Stimulated activated CD4-positive, alpha-beta T cell treated with anti-CD3 and anti-CD28 coated beads, Interleukin-15, amount 100 ng/mL, for 48 hours (primary cell): Measurements from ENCODE around the gene PKNOX1.
"Not testable (repeated sequence)": the region's sequence is repeated elsewhere in the genome, so short reads cannot be mapped to it uniquely, and the experiment has no call there.

Experiments used
- DNase-seq, 2 donors: peaks; one replicate each; pipeline ENCODE4 v3.0.0-alpha.2; 2020; ENCODE audit warnings: low read depth in 2 of 2

Gene PKNOX1

DNA sequence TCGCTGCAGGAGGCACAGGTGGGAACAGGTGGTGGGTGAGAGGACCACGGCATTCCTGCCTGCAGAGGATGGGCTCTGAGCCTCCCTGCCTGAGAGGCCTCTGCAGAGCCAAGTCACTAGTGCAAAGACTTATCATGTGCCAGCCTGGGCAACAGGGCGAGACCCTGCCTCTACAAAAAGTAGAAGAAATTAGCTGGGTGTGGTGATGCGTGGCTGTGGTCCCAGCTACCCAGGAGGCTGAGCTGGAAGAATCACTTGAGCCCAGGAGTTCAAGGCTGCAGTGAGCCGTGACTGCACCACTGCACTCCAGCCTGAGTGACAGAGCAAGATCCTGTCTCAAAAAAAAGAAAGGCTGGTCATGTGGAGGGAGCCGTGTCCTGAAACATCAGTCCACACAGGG is 46.4 kb downstream of the PKNOX1 start:
- DNase-seq = no peak

DNA sequence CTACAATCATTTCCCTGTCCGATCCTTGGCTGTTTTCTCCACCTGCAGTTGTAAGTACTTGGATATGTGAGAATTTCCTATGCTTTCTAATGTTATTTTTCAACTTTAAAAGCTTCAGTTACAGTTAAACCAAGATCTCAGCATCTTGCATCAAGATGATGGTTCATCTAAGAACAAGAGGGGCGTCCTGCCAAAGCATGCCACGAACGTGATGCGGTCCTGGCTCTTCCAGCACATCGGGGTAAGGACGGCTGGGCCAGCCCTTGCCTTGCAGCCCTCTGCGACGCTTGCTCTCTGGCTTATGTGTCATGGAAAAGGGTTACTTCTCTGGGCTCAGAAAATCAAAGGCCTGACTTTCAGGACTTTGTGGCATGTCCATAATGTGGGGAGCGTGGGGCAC is 46.8 kb downstream of the PKNOX1 start:
- DNase-seq = no peak

DNA sequence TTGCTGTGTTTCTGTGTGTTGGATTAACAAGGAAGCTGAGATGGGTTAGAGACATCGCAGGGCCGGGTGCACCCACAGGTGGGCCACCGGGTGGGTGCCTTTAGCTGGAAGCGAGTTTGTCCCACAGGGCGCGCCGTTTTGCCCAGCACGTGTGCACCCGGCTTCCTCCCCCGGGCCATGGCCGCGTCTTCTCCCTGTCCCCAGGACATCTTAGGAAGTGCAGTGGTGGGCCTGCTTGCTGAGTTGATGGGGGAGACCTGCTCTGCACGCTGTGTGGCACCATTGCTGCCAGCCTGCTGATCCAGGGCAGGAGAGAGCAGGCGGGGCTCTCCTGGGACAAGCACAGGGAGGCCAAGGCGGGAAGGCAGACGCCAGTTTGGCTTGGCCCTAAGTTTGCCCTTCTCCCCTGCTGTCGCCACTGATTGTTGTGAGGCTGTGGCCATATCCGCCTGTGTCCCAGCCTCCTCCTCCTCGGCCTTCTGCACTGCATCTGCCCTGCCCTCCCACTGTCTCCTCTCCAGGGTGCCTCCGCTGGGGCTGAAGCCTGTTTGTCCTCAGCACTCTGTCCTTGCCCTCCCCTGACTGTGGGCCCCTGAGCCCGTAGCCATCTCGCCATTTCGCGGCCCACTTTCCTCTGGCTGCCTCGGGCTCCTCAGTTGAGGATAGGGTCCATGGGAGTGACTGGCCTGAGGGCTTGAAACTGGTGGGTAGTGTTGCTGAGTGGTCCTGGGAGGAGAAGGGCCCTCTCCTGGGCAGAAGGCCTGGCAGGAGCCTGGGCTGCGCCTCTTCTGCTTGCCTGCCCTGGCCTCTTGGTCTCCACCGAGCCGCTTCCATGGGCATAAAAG is 47.6 kb downstream of the PKNOX1 start:
- no peak for DNase-seq

DNA sequence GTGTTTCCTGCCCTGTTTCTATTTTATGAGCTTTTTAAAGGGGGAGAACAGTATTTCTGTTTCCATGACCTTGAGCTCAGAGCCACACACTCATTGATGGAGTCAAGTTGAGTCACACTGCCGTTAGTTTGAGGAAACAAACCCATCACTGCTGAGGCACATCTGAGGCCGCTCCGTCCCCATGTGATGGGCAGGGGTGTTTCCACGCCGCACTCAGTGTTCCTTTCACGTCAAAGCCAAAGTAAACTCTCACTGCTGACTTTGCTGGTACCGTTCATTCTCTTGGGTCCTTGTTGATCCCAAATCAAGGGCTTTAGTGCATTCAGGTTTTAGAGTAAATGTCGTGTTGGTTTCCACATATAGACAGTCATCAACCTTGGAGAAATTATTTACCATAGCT is 48.8 kb downstream of the PKNOX1 start:
- DNase-seq = no peak

DNA sequence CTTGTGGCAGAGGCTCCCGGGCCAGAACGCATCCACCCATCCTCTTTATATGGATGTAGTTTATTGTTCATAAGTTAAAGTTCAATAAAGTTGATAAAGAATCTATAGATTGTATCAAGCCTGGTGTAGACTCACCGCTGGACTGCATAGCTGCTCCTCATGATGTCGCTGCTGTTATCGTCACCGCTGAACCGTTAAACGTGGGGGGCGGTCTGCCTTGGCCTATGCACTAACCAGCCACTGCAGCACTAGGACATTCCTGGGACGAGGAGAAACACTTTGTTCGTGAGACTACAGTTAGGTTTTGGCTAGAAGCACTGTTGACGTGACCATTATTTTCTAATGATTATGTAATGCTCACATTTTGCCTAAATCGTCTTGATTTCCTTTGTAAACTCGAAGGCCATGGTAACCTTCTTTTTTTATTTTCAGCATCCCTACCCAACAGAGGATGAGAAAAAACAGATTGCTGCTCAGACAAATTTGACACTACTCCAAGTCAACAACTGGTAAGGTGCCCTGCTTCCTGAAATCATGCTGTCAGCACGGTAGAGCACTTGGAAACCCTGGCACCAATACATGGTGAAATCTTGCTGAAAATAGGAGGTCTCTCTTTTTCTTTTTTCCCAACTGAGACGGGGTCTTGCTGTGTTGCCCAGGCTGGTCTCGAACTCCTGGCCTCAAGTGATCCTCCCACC is 50.2 kb downstream of the PKNOX1 start:
- DNase-seq = no peak

DNA sequence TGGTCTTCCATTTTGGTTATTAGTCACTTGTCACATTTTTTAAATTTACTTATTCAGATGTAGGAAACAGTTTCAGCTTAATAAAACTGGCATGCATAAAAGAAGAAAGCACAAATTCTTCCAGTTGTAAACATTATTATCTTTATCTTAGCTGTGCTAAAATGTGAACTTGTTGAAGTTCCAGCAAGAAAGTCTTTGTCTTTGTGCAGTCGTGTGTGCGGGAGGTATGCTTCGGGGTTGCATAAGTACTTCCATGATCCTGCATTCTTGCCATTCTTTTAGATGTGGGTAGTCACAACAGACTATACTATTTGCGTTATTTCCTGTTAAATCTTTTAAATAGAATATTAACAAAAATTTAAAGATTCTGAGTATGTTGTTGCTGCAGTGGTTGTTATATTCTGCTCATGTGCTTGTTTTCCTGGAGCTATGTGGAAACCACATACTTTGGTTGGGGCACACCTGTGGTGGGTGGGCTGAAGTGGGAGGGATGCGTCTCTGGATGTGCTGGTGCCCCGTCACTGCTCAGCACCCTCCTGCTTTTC is 51.3 kb downstream of the PKNOX1 start:
- DNase-seq = no peak

DNA sequence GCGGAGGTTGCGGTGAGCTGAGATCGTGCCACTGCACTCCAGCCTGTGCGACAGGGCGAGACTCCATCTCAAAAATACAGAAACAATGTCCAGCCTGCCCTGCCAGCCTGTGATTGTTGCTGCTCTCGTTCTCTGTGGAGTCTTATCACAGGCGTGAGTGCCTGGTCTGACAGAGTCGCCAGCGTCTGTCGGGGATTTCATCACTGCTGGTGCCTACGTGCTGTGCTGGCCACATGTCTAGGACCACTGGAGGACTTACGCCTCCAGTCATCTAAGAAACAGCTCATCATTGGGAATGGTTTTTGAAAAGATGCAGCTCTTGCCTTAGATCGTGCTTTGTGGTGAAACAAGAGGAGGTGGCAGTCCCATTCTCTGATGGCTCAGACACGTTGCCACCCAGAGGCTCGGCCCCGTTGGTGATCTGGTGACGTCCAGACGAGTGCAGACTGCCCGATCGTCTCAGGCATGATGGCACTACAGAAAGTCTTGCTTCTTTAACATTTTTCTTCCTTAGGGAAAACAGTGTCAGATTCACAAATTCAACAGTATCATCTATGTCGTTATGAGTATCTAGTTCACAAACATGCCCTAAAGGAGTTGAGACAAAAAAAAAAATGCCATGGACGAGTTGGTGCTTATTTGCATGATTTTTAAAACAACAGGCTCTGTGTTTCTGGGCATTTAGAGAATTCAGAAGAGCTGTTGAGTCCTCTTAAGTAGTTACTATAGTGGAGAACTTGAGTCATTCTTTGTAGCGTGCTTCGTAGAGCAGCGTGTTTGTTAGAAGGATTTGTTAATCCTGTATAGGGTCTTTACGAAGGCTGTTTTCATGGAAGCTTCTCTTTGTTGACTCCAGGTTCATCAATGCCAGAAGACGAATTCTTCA is 53.7 kb downstream of the PKNOX1 start:
- DNase-seq = no peak

DNA sequence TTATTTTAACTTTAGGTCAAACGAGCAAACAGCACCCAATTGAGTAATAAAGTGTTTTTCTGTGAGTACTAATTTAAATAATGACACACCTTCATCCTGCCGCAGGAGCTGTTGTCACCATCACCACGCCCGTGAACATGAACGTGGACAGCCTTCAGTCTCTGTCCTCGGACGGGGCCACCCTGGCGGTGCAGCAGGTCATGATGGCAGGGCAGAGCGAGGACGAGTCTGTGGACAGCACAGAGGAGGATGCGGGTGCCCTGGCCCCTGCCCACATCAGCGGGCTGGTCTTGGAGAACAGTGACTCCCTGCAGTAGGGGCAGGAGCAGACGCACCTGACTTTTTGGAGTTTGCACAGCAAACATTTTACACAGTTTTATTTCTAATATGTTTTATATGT is 55.4 kb downstream of the PKNOX1 start:
- DNase-seq = no peak

DNA sequence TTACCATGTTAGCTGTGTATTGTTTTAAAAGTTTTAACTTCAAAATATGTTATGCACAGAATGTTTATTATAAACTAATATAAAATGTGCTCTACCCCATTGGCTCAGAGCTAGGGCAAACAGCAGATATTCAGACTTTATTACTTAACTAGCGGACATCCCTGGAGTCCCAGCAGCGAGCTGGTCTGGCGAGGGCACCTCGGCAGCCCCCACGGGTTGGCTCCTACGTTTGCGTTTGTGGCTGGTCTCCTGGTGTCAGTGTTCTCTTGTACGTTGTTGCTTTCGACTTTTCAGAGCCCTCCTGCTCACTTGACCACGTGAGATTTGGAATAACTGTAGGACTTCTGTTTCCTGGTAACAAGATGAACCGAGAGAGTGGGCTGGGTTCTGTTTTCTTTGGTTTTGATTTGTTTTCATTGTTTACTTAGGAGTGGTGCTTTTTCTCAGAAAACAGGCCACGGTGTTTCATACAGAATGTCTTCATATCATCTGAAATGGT is 56.8 kb downstream of the PKNOX1 start:
- no peak for DNase-seq

DNA sequence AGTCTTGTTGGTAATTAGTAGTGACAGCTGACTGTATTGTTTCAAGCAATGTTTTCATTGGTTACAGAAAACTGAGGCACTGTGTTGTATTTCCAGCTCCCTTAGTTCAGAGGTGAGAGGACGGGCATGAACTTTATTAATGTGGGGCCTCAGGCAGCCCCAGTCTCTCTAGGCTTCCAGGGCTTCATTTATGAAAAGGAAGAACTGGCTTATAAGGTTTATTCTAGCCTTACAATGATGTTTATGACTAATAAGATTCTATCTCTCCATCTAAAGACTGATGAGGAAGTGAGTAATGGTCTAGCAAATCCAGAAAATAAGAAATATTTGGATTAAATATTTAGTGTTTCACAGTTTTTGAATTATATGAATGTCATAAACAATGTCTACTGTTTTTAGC is 59.7 kb downstream of the PKNOX1 start:
- no peak for DNase-seq

DNA sequence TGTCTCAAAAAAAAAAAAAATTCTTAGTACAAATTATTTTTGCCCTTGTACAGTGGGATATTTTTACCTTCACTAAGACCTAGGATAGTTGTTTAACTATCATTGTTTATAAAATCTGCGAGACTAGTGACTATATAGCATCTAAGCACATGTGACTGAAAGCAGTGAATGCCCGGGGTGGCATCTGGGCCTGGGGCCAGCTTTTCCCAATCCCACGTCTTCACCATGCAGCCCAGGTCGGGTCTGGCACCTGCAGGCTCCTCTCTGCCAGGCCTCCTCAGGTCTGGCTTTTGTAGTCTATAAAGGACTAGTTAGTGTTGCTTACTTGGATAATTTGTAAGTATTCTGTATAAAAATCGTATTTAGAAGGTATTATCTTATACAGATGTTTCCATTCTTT is 60.5 kb downstream of the PKNOX1 start:
- no peak for DNase-seq

DNA sequence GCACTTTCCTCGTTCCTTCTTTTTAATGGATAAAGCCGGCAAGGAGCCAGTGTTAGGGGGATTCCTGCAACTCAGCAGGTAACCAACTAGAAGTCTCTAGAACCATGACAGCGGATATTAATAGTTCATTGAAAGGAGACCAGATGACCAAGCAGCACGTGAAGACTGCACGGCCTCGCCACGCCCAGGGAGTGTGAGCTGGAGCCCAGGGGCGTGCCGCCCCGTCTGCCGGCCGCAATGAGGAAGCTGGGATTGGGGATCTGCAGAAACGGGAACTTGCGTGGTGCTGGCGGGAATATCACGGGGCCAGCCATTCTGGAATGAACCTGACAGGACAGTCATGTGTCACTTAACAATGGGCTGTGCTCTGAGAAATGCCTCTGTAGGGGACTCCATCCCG is 62.5 kb downstream of the PKNOX1 start:
- DNase-seq = not testable (repeated sequence)

DNA sequence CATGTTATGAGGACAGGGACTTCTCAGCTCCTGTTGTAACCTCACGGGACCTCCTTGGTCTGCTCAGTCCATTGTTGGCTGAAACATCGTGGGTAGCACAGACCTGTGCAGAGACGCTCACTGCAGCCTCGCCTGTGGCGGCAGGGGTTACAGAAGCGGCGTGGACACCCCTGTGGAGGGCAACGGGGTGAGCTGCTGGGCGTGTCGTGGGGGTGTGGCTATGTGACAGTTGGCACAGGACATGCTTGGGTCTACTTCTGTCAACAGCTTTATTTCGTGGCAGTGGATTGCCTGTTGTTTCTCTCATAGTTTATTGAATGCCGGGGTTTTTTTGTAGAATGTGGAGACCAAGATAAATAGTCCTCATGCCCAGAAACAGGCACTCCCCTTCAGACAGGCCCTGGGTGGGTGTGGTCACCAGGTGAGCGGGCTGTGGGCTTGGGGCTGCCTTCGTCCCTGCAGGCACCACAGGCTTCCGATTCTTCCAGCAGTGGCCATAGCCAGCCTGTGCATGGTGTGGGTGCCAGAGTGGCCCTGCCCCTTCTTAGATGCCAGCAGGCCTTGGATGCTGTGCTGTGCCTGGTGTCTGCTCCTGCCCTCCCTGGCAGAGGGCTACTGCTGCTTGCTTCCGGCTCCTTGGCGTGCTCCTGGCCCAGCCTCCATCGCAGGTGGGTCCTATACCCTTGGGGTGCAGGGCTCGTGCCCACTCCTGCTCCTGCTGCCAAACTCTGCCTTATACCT is 63.7 kb downstream of the PKNOX1 start:
- not testable (repeated sequence) for DNase-seq

DNA sequence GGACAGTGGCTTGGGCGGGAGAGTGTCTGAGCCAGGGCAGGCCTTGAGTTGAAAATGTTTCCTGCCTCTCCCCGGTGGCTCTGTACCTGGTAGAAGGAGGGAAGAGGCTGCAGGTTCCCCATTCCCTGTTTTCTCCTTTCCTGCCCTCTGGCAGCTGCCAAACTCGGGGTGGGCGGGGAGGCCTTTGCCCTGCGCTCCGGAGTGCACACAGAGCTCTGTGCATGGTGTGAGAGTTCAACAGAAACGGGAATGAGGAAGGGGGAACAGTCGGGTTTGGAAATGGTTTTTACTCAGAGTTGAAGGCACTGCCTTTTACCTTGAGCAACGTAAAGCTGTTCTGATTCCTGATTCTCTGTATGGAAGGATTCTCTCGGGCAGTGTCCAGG is 64.3 kb downstream of the PKNOX1 start:
- DNase-seq = not testable (repeated sequence)

DNA sequence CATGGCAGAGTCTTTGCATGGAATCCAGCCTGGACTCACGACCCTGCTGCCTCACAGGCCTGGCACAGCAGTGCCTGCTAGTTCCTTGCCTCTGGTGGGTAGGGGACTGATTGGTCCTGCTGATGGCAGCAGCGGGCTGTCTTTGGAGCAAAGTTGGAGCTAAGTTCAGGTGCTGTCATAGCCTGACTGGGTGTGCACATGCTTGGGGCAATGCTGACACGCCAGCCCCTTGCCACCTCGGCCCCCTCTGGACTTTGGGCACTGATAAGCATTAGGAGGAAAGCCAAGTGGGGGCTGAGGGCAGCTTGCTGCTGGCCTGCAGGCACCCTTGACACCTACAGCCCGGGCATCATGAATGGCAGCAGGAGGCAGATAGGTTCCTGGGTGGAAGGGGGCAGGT is 67.8 kb downstream of the PKNOX1 start:
- DNase-seq = not testable (repeated sequence)

DNA sequence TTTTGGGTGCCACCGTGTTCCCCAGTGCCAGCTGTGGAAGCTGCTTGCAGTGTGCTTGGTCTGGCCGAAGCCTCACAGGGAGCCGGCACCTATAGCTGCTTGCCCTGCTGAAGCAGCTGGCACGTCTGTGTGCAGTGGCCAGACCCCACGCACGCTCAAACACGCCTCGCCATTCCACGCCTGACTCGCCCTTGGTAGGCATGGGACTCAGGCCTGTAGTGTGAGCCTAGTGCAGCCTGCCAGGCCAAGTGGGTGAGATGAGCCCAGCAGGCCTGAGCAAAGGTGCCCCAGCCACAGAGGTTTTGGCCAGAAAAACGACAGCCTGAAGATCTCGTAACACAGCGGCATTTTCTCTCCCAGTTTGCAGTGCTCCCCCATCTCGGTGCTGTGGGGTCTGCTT is 68.9 kb downstream of the PKNOX1 start:
- not testable (repeated sequence) for DNase-seq

DNA sequence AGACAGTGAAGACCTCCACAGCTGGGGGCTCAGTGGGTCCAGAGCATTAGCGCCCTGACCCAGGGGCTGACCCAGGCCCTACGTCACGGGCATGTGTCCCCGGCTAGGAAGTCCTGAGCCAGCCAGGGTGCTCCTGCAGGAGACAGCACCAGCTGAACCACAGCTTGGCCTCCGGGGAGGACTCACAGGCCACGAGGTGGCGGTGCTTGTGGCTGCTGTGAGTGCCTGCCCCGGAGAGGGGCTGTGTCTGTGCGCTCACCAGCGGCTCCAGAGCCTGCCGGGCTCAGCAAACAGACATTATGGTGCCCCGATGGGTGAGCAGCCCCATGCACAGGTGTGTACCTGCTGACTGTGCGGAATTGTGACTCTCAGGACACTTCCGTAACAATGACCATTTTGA is 70.2 kb downstream of the PKNOX1 start:
- not testable (repeated sequence) for DNase-seq

DNA sequence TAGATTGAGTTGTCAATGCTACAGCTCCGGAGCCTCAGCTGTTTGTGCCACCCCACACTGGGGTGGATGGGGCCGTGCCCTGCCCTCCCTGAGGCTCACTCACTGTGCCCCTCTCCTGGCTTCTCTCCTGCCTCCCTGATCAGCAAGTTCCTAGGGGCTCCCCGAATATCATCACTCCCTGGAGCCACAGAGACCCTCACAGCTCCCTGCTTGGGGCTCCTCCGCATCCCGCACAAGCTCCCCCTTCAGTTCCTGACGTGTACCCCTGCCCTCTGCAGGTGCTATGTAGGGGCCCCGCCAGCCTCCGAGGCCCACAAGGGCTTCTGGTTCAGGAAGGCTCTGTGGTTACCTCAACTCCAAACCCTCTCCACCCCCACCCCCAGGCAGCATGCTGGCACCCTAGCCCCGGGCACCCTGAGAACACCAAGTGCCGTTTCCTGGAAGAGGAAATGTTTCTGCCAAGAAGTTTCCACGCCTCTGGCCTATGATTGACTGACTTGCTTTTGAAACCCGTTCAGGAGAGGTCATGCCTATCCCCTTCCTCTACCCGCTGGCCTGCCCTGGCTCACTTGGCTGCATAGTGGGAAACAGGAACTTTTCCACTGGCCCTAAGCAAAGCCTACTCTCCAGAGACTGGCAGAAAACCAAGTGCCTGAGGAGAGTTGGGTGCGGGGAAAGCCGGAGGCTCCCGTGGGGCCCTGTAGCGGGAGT is 71.0 kb downstream of the PKNOX1 start:
- not testable (repeated sequence) for DNase-seq

DNA sequence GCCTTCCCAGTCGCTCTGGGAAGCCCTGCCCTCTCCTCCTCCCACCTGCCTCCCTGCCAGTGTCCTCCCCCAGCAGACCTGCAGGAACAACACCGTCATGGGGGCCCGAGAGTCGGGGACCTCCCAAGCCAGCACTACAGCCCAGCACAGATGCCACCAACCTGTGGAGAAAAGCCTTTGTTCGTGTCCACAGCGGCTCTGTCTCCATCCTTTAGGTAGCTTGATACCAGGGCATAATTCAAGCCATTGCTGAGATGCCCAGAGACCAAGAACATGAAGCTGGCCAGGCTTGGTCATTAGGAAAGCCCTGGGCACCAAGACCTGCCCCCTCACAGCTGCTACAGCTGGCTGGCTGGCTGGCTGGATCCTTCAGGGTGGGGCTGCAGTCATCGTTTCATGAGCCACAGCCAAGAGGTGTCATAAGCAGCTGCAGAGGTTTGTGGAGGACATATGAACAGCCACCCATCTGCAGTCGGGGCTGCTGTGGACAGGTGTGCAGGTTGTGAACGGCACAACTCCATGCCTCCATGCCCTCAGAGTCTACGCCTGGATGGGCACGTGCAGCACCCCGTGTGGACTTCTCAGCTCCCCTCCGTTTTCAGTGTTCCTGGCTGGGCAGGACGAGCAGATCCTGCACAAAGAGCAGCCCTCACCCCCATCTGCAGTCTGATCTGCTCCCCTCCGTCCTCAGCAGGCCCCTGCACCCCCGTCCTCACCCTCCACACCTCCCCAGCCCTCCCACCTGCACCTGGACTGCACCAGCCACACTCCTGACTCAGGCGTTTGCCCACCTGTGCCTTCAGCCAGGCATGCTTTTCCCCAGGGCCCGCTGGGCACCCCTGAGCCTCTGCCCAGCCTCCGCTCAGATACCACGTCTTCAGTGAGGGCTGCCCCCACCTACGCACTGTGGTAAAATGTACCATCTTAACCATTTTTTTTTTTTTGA is 71.8 kb downstream of the PKNOX1 start:
- DNase-seq = not testable (repeated sequence)
